Motor neuron (in vitro differentiated cells): Measurements from ENCODE around the gene GLIS1. TPM values are rescaled to one million over a fixed set of nuclear protein-coding genes. Genes with fewer than 3 reads are reported as not detected.

Experiments
- ATAC-seq, 8 experiments: fragments of 200-7000 bp; cut with Tn5 transposase; replicated peaks in 6 of 8; 2 replicates each; pipeline ENCODE4 v1.8.0; 2021; ENCODE audit warnings: mild to moderate bottlenecking in 8 of 8, moderate library complexity in 8 of 8
- H3K27ac ChIP-seq, 2 donors: fragments of 250-450 bp; sonication (Bioruptor Pico); 2 replicates each; pipeline ENCODE4 v1.9.0; 2021; ENCODE audit warnings: antibody characterized with exemption in 2 of 2, mild to moderate bottlenecking in 2 of 2, moderate library complexity in 1 of 2
- H3K4me1 ChIP-seq, 2 donors: fragments of 250-450 bp; sonication (Bioruptor Pico); replicated peaks in 1 of 2; 2 replicates each; pipeline ENCODE4 v1.6.1; 2021; ENCODE audit warnings: antibody characterized with exemption in 2 of 2, mild to moderate bottlenecking in 2 of 2, moderate library complexity in 1 of 2
- H3K4me3 ChIP-seq, 5 donors: fragments of 250-450 bp; sonication (Bioruptor Pico); 2 replicates each; pipeline ENCODE4 v1.9.0; 2021; ENCODE audit warnings: antibody characterized with exemption in 5 of 5, mild to moderate bottlenecking in 5 of 5, moderate library complexity in 4 of 5
- WGBS, 10 experiments: fragments of 450-650 bp; shearing (Covaris generic); methylation state at CpG; one replicate each; pipeline ENCODE4 v1.0.0; 2022; 5-methylcytosine and 5-hydroxymethylcytosine counted together
- in situ Hi-C, 9 experiments: fragments of 400-800 bp; cut with MboI; loops; one replicate each; pipeline ENCODE4 v1.15.0; 2021; ENCODE audit warnings: low sequenced_read_pairs in 9 of 9, low pct_unique_long_range_greater_than_20kb in 2 of 9; ENCODE audit not compliant: unreplicated experiment in 9 of 9
- total RNA-seq, 8 experiments: library from RNA; unstranded; fragments of 300-600 nt; gene quantifications; 2 replicates each; pipeline versions ENCODE4 v1.2.3 to v1.2.4, GENCODE V29; 2022

The GLIS1 gene
- total RNA-seq, 8 experiments from 2014 or later: 0.14 to 4.7 (median 0.33) TPM

GRCh38 chr1:53575141-53575954 lies 163.6 kb downstream of the GLIS1 start:
- peaks cover 44 to 52% of the 10 kb centered on the region in 2 donors for H3K4me1 ChIP-seq
- ATAC-seq: peak in 5 of 8 experiments; percentile 27 to 39 (median 29)
- in situ Hi-C loops: no loop called here
- peak overlapping the region in 1 of 2 donors; percentile 42 for H3K27ac ChIP-seq
- no peak overlapping the region for H3K4me3 ChIP-seq
- WGBS, 10 experiments: 20 to 100% (median 77%) methylated on average over 1 to 9 of the region's 14 CpGs; no CpG with 5 or more reads in 2 of the 10 experiments

GRCh38 chr1:53574621-53575020 lies 164.3 kb downstream of the GLIS1 start:
- 46 to 88% (median 60%) methylated on average over 2 to 3 of the region's 4 CpGs; no CpG with 5 or more reads in 5 of the 10 experiments for WGBS, 10 experiments
- Histone ChIP-seq H3K4me3 (no peak overlapping the region), H3K27ac (no peak overlapping the region), H3K4me1 (peaks cover 44 to 52% of the 10 kb centered on the region in 2 donors)
- no peak for ATAC-seq
- in situ Hi-C loops: no loop called here

DNA sequence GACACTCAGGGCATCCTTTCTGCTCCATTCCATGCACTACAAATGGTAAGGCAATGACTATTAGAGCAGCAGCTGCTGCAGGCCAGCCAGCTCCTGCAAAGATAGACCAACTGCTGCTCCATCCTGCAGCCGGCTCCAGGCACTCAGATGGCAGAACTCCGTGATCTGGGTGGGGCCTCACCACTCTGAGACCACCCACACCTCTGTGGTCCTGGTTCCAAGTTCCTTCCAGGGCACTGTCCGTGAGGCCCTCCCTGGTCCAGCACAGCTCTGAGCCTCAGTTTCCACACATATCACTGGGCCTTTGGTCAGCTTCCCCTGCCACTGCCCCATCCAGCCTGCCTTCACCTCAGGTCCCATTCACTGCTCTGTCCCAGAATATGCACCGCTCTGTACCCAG lies 165.0 kb downstream of the GLIS1 start:
- Histone ChIP-seq H3K4me1 (peaks cover 44 to 52% of the 10 kb centered on the region in 2 donors), H3K4me3 (no peak overlapping the region), H3K27ac (no peak overlapping the region)
- no peak for ATAC-seq
- 50 to 100% (median 93%) methylated on average over 1 to 4 of the region's 4 CpGs; no CpG with 5 or more reads in 3 of the 10 experiments for WGBS, 10 experiments
- in situ Hi-C loops: no loop called here

DNA sequence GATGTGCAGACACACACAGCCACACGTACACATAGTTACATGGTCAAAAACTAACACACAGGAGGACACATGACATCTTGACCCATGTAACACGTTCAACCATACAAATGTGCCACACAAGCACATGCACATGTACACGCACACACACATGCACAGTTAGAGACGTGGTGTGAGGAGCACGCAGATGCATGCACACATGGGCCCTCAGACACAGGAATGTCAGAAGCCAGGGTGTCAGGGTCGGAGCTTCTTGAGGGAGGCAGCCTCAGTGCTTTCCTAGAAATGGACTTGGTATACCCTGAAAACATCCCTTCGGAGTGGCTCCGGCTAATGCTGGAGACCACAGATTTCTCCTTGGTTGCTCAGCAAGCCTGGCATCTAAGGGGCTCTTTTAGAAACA lies 165.4 kb downstream of the GLIS1 start:
- H3K4me3 ChIP-seq: no peak overlapping the region
- 60 to 100% (median 96%) methylated on average over 1 to 7 of the region's 8 CpGs; no CpG with 5 or more reads in 4 of the 10 experiments for WGBS, 10 experiments
- H3K4me1 ChIP-seq: peaks cover 44 to 52% of the 10 kb centered on the region in 2 donors
- H3K27ac ChIP-seq: no peak overlapping the region
- ATAC-seq: no peak
- in situ Hi-C loops: no loop called here

DNA sequence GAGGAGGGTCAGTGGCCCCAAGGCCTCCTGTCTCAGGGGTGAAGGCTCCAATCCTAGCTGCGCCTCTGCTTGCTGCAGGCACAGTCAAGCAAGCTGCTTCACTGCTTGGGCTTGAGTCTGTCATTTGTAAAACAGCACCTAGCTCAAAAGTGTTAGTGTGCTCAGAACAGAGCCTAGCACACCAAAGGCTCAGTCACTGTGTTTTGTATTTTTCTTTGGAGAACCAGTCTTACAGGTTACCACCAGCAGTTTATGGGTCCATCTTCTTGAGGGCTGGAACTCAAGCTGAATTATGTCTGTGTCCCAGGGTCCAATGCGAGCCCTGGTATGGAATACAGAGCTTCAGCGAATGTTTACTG lies 166.2 kb downstream of the GLIS1 start:
- H3K4me1 ChIP-seq: peaks cover 44 to 52% of the 10 kb centered on the region in 2 donors
- H3K4me3 ChIP-seq: no peak overlapping the region
- H3K27ac ChIP-seq: peak overlapping the region; percentile 13 to 14
- 58 to 100% (median 95%) methylated on average over 1 to 3 of the region's 3 CpGs; no CpG with 5 or more reads in 3 of the 10 experiments for WGBS, 10 experiments
- ATAC-seq: peak in 1 of 8 experiments; percentile 16
- in situ Hi-C loops: no loop called here

GRCh38 chr1:53572065-53572814 lies 166.7 kb downstream of the GLIS1 start:
- in situ Hi-C loops: no loop called here
- peak overlapping the region; percentile 17 to 21 for H3K27ac ChIP-seq
- peaks cover 44 to 50% of the 10 kb centered on the region in 2 donors for H3K4me1 ChIP-seq
- no peak overlapping the region for H3K4me3 ChIP-seq
- peak; percentile 31 to 90 (median 72) for ATAC-seq
- WGBS, 10 experiments: 23 to 100% (median 62%) methylated on average over 1 to 4 of the region's 4 CpGs; no CpG with 5 or more reads in 3 of the 10 experiments

GRCh38 chr1:53568540-53568939 lies 170.4 kb downstream of the GLIS1 start:
- Histone ChIP-seq H3K27ac (no peak overlapping the region), H3K4me1 (peaks cover 16% of the 10 kb centered on the region in 2 donors), H3K4me3 (no peak overlapping the region)
- ATAC-seq: no peak
- 86 to 100% (median 95%) methylated on average over 1 to 2 of the region's 2 CpGs; no CpG with 5 or more reads in 4 of the 10 experiments for WGBS, 10 experiments
- in situ Hi-C loops: no loop called here

- Histone ChIP-seq H3K4me1 (peaks cover 9 to 11% of the 10 kb centered on the region in 2 donors), H3K27ac (no peak overlapping the region), H3K4me3 (no peak overlapping the region)
- 80 to 100% (median 100%) methylated on average over 1 to 3 of the region's 3 CpGs; no CpG with 5 or more reads in 6 of the 10 experiments for WGBS, 10 experiments
- in situ Hi-C loops: no loop called here
- no peak for ATAC-seq
Observed at GRCh38 chr1:53567851-53568250, 171.1 kb downstream of the GLIS1 start.

- peak in 1 of 8 experiments; percentile 80 for ATAC-seq
Observed at GRCh38 chr1:53567450-53567849, 171.5 kb downstream of the GLIS1 start.

GRCh38 chr1:53563611-53564010 lies 175.4 kb downstream of the GLIS1 start:
- Histone ChIP-seq H3K27ac (no peak overlapping the region), H3K4me3 (no peak overlapping the region), H3K4me1 (peaks cover 19 to 22% of the 10 kb centered on the region in 2 donors)
- ATAC-seq: no peak
- 60 to 92% (median 83%) methylated on average over 1 to 4 of the region's 4 CpGs for WGBS, 10 experiments
- in situ Hi-C loops: no loop called here

More at GRCh38 chr1:53567450-53567849, 171.5 kb downstream of the GLIS1 start:
- Histone ChIP-seq H3K27ac (no peak overlapping the region), H3K4me3 (no peak overlapping the region), H3K4me1 (peaks cover 8 to 11% of the 10 kb centered on the region in 2 donors)
- 0 to 60% (median 35%) methylated on average over 1 to 3 of the region's 3 CpGs; no CpG with 5 or more reads in 2 of the 10 experiments for WGBS, 10 experiments
- in situ Hi-C loops: no loop called here

DNA sequence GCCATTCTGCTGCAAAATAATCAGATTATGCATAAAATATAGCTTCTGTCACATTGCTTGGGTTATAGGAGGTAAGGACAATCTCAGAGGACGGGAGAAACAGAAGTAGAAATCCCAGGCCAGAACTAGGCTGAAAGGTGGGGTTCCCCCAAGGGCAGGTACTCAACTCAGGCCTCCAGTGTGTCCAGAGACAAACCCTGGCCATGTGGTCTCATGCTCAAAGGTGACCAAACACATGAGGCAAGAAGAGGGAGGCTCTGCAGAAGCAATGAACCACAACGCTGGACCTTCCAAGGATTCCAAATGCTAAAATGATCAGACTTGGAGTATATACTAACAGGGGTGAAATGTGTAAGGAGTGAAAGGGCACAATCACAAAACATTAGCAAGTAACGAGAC lies 176.0 kb downstream of the GLIS1 start:
- 63 to 100% (median 88%) methylated on average over 1 to 3 of the region's 3 CpGs for WGBS, 10 experiments
- peaks cover 19 to 22% of the 10 kb centered on the region in 2 donors for H3K4me1 ChIP-seq
- ATAC-seq: no peak
- H3K27ac ChIP-seq: no peak overlapping the region
- in situ Hi-C loops: no loop called here
- no peak overlapping the region for H3K4me3 ChIP-seq

DNA sequence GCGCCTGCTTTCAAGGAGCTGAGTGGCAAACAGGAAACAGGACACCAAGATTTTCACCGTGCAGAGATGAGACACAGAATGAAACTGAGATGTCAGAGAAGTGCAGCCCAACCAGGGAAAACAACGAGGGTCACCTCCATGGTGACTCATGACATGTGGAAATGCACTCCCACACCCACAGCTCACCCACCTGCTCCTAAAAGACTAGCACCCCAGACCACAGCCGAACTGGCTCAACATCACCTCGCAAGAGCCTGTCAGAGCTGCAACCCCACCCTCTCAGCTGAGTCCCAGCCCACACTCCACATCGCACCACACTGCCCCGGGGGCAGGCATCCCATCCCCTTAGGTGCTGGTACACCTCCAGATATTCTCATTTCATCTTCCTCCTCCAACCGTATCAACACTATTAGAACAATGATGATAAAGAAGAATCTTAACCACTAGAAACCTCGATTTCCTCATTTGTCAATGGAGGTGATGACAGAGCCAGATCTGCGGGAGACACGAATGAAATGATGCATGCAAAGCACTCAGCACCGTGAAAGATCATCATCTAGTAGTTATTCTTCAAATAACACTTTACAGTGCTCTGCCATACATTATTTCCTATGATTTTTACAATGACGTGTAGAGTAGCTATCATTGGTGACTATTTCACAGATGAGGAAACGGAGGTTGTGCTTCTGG lies 176.5 kb downstream of the GLIS1 start:
- 54 to 94% (median 80%) methylated on average over 3 to 13 of the region's 14 CpGs for WGBS, 10 experiments
- no peak overlapping the region for H3K4me3 ChIP-seq
- in situ Hi-C loops: no loop called here
- no peak overlapping the region for H3K27ac ChIP-seq
- ATAC-seq: peak in 4 of 8 experiments; percentile 16 to 71 (median 22)
- H3K4me1 ChIP-seq: peaks cover 21 to 22% of the 10 kb centered on the region in 2 donors
